ENCODE data around the gene POLE2.
"Not testable (repeated sequence)": the region's sequence is repeated elsewhere in the genome, so short reads cannot be mapped to it uniquely, and the experiment has no call there.

Gene POLE2

DNA sequence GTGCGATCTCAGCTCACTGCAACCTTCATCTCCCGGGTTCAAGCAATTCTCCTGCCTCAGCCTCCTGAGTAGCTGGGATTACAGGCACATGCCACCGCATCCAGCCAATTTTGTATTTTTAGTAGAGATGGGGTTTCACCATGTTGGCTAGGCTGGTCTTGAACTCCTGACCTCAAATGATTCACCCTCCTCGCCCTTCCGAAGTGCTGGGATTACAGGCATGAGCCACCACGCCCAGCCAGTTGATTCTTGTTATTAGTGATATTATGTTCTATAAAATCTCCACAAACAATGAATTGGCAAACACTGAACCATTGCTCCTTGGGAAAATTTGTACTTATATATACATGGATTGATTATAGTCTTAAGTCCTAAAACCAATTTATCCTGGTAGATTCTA is 30.5 kb downstream of the POLE2 start:
- DNase-seq = not testable (repeated sequence)

- no peak for DNase-seq
Observed at GRCh38 chr14:49654511-49654910, 33.5 kb downstream of the POLE2 start.

DNA sequence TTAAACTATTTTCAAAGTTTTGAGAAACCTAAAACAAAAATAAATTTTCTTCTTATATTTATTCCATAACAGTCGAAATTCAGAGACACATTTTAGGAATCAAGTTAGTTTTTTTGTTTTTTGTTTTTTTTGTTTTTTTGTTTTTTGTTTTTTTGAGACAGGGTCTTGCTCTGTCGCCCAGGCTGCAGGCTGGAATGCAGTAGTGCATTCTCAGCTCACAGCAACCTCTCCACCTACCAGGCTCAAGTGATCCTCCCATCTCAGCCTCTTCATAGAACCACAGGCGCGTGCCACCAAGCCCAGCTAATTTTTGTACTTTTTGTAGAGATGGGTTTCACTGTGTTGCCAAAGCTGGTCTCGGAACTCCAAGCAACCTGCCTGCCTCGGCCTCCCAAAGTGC is 34.5 kb downstream of the POLE2 start:
- no peak for DNase-seq

- DNase-seq = no peak
Observed at GRCh38 chr14:49642163-49642562, 45.9 kb downstream of the POLE2 start.

- DNase-seq = no peak
Observed at GRCh38 chr14:49641697-49642129, 46.3 kb downstream of the POLE2 start.

GRCh38 chr14:49640540-49641417 is 47.2 kb downstream of the POLE2 start:
- no peak for DNase-seq

DNA sequence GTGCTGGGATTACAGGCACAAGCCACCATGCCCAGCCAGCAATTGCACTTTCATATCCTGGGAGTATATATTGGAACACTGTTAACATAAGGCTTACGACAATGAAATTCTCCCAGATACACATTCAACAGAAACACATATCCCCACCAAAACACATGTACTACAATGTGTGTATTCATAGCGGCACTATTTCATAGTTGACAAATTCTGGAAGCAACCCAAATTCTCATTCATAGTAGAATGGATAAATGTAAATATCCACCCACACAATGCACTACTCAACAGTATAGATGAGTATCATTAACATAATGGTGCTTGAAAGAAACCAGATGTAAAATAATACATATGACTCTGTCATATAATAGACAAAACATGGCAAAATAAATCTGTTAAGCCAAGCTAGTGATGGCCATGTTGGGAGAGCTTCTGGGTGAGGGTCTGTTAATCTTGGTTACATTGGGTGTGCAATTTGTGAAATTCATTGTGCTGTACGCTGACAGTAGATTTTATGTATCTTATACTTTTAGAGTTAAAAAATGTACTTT is 50.4 kb downstream of the POLE2 start:
- DNase-seq = no peak

- no peak for DNase-seq
Observed at GRCh38 chr14:49636866-49637265, 51.1 kb downstream of the POLE2 start.

- no peak for DNase-seq
Observed at GRCh38 chr14:49634547-49635334, 53.3 kb downstream of the POLE2 start, which contains the start of gene DNAAF2. DNAAF2 (minus strand) TSS chr14:49635244; CDS start chr14:49635149, 95 bp downstream.

- DNase-seq = peak; percentile 63
Observed at GRCh38 chr14:49633640-49634546, 54.1 kb downstream of the POLE2 start.

DNA sequence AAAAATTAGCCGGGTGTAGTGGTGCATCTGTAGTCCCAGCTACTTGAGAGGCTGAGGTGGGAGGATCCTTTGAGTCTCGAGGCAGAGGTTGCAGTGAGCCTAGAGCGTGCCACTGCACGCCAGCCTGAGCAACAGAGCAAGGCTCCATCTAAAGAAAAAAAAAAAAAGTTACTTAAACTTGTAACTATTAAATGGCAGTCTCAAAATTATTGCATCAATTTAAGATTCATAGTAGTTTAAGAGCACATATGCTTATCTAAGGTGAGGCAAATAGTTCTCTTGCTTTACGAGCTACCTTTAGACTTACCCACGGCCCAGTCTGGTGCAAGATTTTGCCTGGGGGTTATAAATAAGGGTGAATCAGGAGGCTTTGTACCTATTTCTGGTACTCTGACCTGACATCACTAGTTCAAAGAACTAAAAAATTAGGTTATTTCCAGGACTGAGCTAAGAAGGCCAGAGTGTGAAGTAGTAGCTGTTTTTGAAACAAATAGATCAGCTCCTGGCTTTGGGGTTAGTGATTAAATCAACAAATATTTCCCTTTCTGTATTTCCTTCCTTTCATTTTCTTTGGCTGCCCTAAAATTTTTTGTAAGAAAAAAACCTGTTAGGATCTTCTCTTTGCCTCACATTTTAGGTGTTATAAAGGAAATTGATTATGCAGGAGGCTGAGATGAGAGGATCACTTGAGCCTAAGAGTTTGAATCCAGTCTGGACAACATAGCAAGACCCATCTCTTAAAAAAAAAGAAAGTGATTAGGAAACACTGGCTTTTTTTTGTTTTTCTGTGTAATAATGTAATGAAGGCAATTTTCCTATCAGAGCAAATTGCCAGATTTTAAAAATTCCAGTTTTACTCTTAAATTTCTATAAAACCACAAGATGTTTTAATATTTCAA is 63.8 kb downstream of the POLE2 start:
- DNase-seq = no peak

GRCh38 chr14:49623387-49623786 is 64.6 kb downstream of the POLE2 start:
- DNase-seq = no peak

DNA sequence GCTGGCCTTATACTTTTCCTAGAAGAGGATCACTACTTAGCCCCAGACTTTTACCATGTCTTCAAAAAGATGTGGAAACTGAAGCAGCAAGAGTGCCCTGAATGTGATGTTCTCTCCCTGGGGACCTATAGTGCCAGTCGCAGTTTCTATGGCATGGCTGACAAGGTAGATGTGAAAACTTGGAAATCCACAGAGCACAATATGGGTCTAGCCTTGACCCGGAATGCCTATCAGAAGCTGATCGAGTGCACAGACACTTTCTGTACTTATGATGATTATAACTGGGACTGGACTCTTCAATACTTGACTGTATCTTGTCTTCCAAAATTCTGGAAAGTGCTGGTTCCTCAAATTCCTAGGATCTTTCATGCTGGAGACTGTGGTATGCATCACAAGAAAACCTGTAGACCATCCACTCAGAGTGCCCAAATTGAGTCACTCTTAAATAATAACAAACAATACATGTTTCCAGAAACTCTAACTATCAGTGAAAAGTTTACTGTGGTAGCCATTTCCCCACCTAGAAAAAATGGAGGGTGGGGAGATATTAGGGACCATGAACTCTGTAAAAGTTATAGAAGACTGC is 65.9 kb downstream of the POLE2 start:
- no peak for DNase-seq

- DNase-seq = no peak
Observed at GRCh38 chr14:49621114-49621881, 66.7 kb downstream of the POLE2 start.

- DNase-seq = peak; percentile 92
Observed at GRCh38 chr14:49620182-49621113, 67.6 kb downstream of the POLE2 start, which contains the start of the genes MGAT2 and RPL36AL. MGAT2 (plus strand) TSS chr14:49620799; CDS start chr14:49621269, 470 bp downstream. RPL36AL (minus strand) TSS chr14:49620626; CDS start chr14:49619104, 1,522 bp downstream.

DNA sequence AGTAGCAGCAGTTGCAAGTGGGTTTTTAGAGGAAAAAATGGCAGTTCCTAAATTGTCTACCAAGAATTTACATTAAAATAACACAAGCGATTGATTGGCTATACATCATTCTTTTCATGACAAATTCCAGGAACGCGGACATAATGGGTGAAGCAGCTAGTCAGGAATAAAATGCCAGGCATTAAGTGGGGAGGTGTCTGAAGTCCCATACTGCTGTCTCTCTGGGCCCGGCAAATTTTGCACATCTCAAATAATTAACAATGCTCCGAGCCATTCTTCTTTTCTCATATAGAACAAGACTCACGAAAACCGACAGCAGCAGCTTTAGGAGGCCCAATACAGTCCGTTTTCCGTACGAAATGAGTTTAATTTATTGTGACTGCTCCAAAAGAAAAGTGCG is 68.3 kb downstream of the POLE2 start:
- DNase-seq = no peak

GRCh38 chr14:49619273-49619672 is 68.7 kb downstream of the POLE2 start:
- DNase-seq = not testable (repeated sequence)

DNA sequence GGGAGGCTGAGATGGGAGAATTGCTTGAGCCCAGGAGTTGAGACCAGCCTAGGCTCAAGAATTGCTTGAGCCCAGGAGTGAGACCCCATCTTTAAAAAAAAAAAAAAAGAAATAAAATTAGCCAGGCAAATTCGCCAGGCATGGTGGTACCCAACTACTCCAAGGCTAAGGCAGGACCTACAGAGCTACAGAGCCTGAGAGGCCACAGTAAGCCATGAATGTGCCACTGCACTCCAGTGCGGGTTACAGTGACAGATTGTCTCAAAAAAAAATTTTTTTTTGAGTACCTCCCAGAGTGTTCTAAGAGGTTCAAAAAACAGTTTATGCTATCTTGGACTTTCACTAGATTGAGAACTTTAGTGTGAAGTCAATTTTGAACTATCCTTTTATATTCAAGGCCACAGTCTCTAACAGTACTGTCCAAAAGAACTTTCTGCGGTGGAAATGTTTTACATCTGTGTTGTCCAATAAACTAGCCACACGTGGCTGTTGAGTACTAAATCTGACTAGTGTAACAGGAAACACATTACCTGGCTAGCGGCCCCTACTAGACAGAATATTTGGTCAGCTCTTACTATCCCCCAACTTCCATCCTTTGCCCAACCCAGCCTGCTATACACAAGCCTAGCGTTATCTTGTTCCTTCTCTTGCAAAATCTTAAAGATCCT is 70.0 kb downstream of the POLE2 start:
- DNase-seq = no peak

Data from NCI-H2081 treated with DMSO at 0.1 percent for 48 hours (cell line).